GM18951 (cell line): ENCODE results near the gene TRAPPC8.
"Not testable (repeated sequence)": the region's sequence is repeated elsewhere in the genome, so short reads cannot be mapped to it uniquely, and the experiment has no call there.

ENCODE experiments used
- POLR2A ChIP-seq: IDR thresholded peaks from 4 replicates; pipeline ENCODE4 v1.6.1; 2011; ENCODE audit warnings: mild to moderate bottlenecking; ENCODE audit not compliant: insufficient read length, insufficient read depth; ENCODE audit errors: extremely low read depth
- in situ Hi-C: fragments of 300-500 bp; cut with MboI; formaldehyde crosslinking; loops from one replicate; pipeline ENCODE4 v1.12.0; 2022; ENCODE audit warnings: low sequenced_read_pairs, mixed read lengths, inconsistent platforms; ENCODE audit not compliant: unreplicated experiment

TRAPPC8 gene

DNA sequence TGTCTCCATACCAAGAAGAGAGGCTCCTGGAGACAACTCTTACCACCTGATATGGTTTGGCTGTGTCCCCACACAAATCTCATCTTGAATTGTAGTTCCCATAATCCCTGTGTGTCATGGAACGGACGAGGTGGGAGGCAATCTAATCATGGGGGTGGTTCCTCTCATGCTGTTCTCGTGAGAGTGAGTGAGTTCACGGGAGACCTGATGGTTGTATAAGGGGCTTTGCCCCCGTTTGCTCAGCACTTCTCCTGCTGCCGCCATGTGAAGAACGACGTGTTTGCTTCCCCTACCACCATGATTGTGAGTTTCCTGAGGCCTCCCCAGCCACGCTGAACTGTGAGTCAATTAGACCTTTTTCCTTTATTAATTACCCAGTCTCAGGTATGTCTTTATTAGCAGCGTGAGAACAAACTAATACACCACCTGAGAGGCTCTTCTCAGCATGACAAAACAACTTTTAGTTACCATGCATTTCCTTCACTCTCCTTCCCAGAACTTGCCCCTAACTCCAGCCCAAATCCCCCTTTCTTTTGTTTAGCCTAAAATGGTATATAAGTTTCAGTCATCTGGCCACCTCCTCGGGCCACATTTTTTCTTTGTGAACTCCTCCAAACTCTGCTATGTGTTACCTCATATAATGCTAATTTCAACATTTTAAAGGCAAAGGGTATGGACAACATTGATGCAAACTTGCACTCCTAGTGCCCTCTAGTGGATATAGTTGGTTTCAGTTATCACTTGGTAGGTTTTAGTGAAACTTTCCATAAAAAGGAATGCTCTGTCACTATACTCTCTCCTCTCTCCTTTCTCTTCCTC, 123.6 kb downstream of the TRAPPC8 start:
- in situ Hi-C loops, result no loop called here
- no peak for TF ChIP-seq POLR2A

DNA sequence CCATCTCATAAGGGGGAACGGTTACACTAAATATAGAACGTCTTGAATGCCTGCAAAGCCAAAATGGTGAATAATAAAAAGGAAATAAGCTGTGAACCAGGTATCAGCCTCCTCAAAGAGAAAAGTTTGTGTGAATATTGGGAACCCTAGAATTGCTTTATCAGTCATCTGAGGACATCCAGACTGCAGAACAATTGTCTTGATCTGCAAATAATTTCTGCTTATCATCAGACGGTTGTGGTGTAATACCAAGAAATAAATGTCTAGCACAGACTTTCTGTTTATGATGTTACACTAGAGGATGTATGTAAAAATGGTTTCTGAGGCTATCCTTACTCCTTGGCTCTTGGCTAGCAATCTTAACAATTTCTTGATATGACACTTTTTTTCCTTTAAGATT, 128.8 kb downstream of the TRAPPC8 start:
- in situ Hi-C loops, result no loop called here

DNA sequence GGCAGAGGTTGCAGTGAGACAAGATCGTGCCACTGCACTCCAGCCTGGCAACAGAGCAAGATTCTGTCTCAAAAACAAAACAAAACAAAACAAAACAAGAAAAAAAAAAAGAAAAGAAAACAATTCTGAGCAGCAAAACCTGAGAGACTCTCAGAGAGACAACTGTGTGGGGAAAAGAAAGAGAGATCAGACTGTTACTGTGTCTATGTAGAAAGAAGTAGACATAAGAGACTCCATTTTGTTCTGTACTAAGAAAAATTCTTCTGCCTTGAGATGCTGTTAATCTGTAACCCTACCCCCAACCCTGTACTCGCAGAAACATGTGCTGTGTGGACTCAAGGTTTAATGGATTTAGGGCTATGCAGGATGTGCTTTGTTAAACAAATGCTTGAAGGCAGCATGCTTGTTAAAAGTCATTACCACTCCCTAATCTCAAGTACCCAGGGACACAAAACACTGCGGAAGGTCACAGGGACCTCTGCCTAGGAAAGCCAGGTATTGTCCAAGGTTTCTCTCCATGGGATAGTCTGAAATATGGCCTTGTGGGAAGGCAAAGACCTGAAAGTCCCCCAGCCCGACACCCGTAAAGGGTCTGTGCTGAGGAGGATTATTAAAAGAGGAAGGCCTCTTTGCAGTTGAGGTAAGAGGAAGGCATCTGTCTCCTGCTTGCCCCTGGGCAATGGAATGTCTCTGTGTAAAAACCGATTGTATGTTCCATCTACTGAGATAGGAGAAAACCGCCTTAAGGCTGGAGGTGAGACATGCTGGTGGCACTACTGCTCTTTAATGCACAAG, 132.4 kb downstream of the TRAPPC8 start:
- in situ Hi-C loops, result not testable (repeated sequence)

More for the DNA sequence above, 128.8 kb downstream of the TRAPPC8 start:
- no peak for TF ChIP-seq POLR2A

DNA sequence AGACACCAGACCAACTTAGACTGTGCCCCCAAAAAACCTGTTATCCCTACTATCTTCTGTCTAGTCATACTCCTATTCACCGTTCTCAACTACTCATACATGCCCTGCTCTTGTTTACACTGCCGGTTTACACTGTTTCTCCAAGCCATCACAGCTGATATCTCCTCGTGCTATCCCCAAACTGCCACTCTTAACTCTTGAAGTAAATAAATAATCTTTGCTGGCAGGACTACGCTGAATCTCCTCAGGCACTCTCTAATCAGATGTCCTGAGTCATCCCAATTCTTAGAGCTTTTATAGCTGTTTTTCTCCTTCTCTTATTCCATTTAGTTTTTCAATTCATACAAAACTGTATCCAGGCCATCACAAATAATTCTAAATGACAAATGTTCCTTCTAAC, 133.9 kb downstream of the TRAPPC8 start:
- in situ Hi-C loops, result not testable (repeated sequence)

DNA sequence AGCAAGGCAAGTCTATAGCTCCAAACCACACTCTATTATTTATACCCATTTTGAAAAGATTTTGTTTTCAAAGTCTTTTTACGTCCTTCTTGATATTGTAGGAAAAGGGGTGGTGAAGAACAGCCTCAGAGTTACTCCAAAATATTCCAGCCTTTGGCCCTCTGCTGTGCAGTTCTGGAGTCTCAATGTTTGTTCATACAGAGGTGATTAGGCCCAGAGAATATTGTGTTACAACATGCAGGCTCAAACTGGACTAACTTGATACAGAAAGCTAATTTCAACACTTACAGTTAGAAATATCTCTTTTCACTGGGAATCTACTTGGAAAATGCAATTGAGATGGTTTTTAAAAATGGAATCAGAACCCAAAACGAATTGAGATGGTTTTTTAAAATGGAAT, 141.8 kb downstream of the TRAPPC8 start:
- TF ChIP-seq POLR2A, result no peak
- in situ Hi-C loops, result no loop called here

DNA sequence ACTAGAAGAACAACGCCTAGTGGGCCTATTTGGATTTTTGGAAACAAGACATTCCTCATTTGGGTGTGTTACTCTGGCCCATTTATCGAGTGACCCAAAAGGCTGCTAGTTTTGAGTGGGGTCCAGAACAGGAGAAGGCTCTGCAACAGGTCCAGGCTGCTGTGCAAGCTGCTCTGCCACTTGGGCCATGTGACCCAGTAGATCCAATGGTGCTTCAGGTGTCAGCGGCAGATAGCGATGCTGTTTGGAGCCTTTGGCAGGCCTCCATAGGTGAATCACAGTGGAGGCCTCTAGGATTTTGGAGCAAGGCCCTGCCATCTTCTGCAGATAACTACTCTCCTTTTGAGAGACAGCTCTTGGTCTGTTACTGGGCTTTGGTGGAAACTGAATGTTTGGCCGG, 143.7 kb downstream of the TRAPPC8 start:
- in situ Hi-C loops, result not testable (repeated sequence)

DNA sequence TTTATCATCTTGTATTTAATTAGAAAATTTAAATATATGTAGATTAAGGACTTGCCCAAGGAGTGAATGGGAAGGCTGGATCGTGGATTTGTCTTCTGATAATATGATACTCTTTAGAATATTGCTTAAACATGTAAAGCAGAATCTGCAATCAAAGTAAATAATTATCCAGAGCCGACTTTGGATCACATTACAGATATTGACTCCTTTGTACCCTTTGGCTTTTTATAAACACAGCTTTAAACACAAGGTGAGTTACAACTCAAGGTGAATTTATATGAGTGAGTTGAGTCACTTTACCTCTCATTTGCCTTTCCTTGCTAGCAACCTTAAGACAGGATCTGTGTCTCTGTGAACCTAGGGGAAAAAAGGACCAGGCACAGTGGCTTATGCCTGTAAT, 144.5 kb downstream of the TRAPPC8 start:
- in situ Hi-C loops, result no loop called here

DNA sequence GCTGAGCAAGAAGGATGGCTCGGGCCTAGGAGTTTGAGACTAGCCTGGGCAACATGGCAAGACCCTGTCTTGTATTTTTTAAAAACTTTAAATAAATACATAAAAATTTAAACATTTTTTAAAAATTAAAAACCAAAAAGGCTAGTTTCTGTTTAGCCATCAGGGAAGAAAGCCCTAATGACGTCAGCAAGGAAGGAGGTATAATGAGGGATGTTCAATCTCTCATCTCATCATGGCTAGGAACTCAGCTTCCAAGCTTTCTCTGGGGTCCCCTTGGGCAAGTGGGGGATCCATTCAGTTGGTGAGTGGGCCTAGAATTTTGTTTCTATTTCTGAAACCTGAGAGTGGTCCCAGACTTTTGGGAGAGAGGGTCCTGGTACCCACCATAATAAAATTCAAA, 147.2 kb downstream of the TRAPPC8 start:
- in situ Hi-C loops, result no loop called here

More for the DNA sequence above, 144.5 kb downstream of the TRAPPC8 start:
- no peak for TF ChIP-seq POLR2A

DNA sequence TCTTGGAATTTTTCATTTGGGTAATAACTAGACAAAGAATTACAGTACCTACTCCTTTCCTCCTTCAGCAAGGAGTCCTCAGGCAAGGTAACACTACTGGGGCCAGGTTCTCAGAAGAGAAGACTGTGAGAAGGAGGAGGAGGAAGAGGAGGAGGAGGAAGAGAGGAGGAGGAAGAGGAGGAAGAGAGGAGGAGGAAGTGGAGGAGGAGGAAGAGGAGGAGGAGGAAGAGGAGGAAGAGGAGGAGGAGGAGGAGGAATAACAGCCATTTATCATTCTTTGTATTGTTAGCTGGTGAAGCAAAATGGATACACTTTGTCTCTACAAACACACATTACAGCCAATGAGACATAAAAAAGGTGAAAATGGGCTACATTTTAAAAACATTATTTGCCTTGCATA, 149.4 kb downstream of the TRAPPC8 start:
- in situ Hi-C loops, result no loop called here
- TF ChIP-seq POLR2A, result no peak

More for the DNA sequence above, 147.2 kb downstream of the TRAPPC8 start:
- no peak for TF ChIP-seq POLR2A

DNA sequence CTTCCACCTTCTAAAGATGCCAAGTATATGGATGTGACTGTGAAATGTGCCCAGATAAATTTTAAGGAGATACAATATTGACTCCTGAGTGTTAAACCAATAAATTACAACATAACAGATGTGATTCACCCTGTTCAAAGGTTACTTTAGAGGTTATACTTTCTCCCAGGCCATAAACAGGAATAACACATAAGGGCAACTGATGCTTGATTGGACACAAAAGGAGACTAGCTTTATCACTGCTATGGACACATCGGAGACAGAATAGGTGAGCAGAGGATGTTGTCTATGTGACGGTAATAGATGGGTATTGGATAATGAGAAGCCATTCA, 150.4 kb downstream of the TRAPPC8 start:
- in situ Hi-C loops, result no loop called here
- TF ChIP-seq POLR2A, result no peak

DNA sequence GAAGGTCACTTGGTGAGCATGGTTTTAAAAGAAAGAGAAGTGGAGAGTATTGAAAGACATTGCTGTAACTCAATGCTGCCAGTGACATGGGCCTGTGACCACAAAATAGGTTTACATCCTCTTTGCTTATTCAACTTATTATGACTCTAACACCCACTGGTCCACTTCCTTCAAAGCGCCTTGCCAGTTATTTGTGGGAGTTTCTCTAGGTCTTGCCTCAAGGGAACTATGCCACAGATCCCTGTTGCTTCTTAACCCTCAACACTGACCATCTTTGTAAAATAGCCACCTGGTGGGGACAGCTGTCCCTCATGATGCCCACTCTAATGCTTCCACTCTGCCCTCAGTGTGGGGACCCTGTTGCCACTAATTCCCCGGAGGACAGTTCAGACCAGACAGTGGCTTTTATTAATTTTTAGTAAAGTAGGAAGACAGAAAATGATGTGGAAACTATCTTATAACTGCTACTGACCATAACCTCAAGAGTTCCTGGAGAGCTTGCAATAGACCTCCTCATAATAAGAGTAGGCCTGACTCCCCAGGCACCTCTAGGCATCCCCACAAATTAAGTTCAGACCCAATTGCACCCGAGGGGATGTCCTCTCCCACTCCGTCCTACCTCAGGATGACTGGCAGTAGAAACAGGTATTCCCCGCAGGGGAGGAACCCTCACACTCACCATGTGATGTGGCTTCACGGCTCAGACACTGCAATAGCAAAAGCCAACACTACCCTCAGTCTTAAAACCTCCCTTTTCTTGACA, 150.9 kb downstream of the TRAPPC8 start:
- in situ Hi-C loops, result no loop called here
- TF ChIP-seq POLR2A, result no peak

DNA sequence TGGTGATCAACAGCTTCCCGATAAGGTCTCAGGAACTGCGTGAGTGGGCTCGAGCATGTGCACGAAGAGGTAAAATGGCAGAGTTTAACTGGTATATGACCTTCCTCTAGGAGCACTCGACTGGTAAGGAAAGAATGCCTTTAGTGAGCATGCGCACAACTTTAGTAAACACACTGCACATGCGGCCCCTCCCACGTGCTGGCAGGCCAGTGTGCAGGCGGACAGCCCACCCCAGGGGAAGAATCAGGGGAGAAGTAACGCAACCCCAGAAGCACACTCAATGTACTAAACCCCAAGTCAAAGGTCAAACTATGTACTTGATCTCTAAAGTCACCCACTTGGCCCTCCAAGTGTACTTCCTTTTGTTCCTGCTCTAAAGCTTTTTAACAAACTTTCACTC, 153.5 kb downstream of the TRAPPC8 start:
- in situ Hi-C loops, result no loop called here
- no peak for TF ChIP-seq POLR2A

DNA sequence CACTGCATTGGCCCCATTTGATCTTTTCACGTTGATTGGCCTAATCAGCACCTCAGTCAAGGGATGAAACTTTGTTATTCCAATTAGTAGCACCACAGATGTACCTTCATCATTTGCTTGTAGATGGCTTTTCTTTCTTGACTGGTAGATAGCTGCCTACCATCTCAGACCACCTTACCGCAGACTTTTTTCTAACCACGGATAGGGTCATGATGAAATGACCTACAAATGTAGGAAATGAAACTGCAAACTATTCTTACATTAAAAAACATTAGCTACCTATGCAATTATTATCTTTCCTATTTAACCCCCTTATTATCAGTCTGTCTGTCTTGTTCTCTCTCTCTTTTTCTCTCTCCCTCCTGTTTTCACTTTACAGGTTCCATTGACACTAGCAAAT, 159.9 kb downstream of the TRAPPC8 start:
- no peak for TF ChIP-seq POLR2A
- in situ Hi-C loops, result no loop called here
